PC-9 (cell line): ENCODE data around the gene RNF144A. TPM values are rescaled to one million over a fixed set of nuclear protein-coding genes. Genes with fewer than 3 reads are reported as not detected.

Experiments
- BruUV-seq: library from RNA; stranded (reverse); fragments of 400-500 nt; replicated peaks from 2 replicates; lab custom pipeline; 2021; lab: Mats Ljungman, UMichigan
- CTCF ChIA-PET: fragments of 300-600 bp; sonication (Branson Sonifier 250); formaldehyde crosslinking; loops from one replicate; lab custom pipeline; 2022; ENCODE audit warnings: antibody characterized with exemption; lab: Charles Lee
- POLR2A ChIA-PET: fragments of 300-600 bp; sonication (Branson Sonifier 250); formaldehyde crosslinking; loops from one replicate; lab custom pipeline; 2022; ENCODE audit warnings: antibody characterized with exemption; ENCODE audit not compliant: unreplicated experiment; lab: Charles Lee
- DNase-seq, 2 experiments: peaks; one replicate each; pipeline versions ENCODE4 v3.0.0 to v3.0.0-alpha.2; 2015 to 2022; ENCODE audit warnings: mixed read lengths in 1 of 2
- H2AFZ ChIP-seq: fragments of 200-600 bp; sonication (generic); 2 replicates; pipeline ENCODE4 v1.8.1; 2017; ENCODE audit warnings: antibody characterized with exemption
- H3F3A ChIP-seq: fragments of 200-600 bp; sonication (generic); 2 replicates; pipeline ENCODE4 v1.8.1; 2017; ENCODE audit warnings: antibody characterized with exemption, mild to moderate bottlenecking, low read depth; ENCODE audit not compliant: insufficient read depth
- H3K27ac ChIP-seq: fragments of 200-600 bp; sonication (generic); 2 replicates; pipeline ENCODE4 v1.6.1; 2016; ENCODE audit warnings: mixed run types
- H3K27me3 ChIP-seq: fragments of 200-600 bp; sonication (generic); 2 replicates; pipeline ENCODE4 v1.6.1; 2016; ENCODE audit warnings: low read depth, mixed run types; ENCODE audit not compliant: insufficient read depth
- H3K36me3 ChIP-seq: fragments of 200-600 bp; sonication (generic); 2 replicates; pipeline ENCODE4 v1.6.1; 2016; ENCODE audit warnings: low read depth, mixed run types
- H3K4me1 ChIP-seq: fragments of 200-600 bp; sonication (generic); replicated peaks from 2 replicates; pipeline ENCODE4 v1.6.1; 2016; ENCODE audit warnings: mixed run types; ENCODE audit not compliant: insufficient read depth
- H3K4me2 ChIP-seq: fragments of 200-600 bp; sonication (generic); 2 replicates; pipeline ENCODE4 v1.6.1; 2017; ENCODE audit warnings: mixed run types
- H3K4me3 ChIP-seq: fragments of 200-600 bp; sonication (generic); 2 replicates; pipeline ENCODE4 v1.6.1; 2016; ENCODE audit warnings: mixed run types
- H3K79me2 ChIP-seq: fragments of 200-600 bp; sonication (generic); 2 replicates; pipeline ENCODE4 v1.6.1; 2017; ENCODE audit warnings: low read depth, mixed run types
- H3K9me2 ChIP-seq: fragments of 200-600 bp; sonication (generic); 2 replicates; pipeline ENCODE4 v1.8.1; 2017; ENCODE audit warnings: mild to moderate bottlenecking; ENCODE audit not compliant: insufficient read depth
- H3K9me3 ChIP-seq: fragments of 200-600 bp; sonication (generic); 2 replicates; pipeline ENCODE4 v1.8.1; 2016; ENCODE audit warnings: low read depth; ENCODE audit not compliant: insufficient read depth
- H4K20me1 ChIP-seq: fragments of 200-600 bp; sonication (generic); 2 replicates; pipeline ENCODE4 v1.8.1; 2017; ENCODE audit not compliant: insufficient read depth
- EZH2 ChIP-seq: fragments of 200-600 bp; sonication (generic); IDR thresholded peaks from 2 replicates; pipeline ENCODE4 v1.8.0; 2017; ENCODE audit warnings: antibody characterized with exemption, low read depth
- intact Hi-C: fragments of 100-400 bp; cut with micrococcal nuclease; formaldehyde crosslinking; loops from one replicate; pipeline ENCODE4 v1.10.0; 2022; ENCODE audit not compliant: unreplicated experiment
- total RNA-seq: library from RNA; stranded (reverse); gene quantifications from 2 replicates; pipeline ENCODE4 v1.2.3, GENCODE V29; 2021
- TF ChIP-seq, protein P1 (sequence below): fragments of 200-600 bp; sonication (generic); conservative IDR thresholded peaks from 2 replicates; pipeline ENCODE4 v1.6.1; 2017; ENCODE audit warnings: mixed run types, antibody characterized with exemption, mild to moderate bottlenecking, moderate library complexity

RNF144A gene
- total RNA-seq, 1 experiment from 2014 or later, result 0.94 TPM

DNA sequence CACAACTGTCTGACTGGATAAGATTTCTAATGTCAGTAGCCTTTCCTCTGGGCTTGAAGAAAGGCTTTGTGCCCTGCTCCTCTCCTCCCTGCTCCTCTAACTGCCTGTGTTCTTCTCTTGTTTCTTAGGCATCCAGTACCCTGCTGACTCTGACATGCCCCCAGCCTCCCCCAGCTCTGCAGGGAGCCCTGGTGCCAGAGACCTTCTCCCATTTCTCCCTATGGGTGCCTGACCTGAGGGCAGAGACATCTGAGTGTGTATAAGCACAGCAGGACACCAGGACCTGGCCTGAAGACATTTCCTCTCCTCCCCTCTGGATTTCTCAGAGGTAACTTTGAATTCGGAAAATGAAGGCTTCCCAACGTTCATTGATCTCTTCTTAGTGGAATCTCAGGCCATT lies 23.6 kb downstream of the RNF144A start:
- POLR2A ChIA-PET, result no interaction called here
- Histone ChIP-seq H3K4me3 (no peak overlapping the region), H3K4me2 (no peak overlapping the region), H3K27ac (no peak overlapping the region), H3K79me2 (no peaks in the 10 kb centered on the region), H3K4me1 (no peaks in the 10 kb centered on the region), H2AFZ (no peak overlapping the region), H3F3A (no peaks in the 10 kb centered on the region), H3K36me3 (no peaks in the 10 kb centered on the region), H4K20me1 (no peaks in the 10 kb centered on the region), H3K9me3 (no peaks in the 10 kb centered on the region), H3K27me3 (no peaks in the 10 kb centered on the region), H3K9me2 (no peaks in the 10 kb centered on the region)
- DNase-seq, result no peak
- TF ChIP-seq, protein P1, sequence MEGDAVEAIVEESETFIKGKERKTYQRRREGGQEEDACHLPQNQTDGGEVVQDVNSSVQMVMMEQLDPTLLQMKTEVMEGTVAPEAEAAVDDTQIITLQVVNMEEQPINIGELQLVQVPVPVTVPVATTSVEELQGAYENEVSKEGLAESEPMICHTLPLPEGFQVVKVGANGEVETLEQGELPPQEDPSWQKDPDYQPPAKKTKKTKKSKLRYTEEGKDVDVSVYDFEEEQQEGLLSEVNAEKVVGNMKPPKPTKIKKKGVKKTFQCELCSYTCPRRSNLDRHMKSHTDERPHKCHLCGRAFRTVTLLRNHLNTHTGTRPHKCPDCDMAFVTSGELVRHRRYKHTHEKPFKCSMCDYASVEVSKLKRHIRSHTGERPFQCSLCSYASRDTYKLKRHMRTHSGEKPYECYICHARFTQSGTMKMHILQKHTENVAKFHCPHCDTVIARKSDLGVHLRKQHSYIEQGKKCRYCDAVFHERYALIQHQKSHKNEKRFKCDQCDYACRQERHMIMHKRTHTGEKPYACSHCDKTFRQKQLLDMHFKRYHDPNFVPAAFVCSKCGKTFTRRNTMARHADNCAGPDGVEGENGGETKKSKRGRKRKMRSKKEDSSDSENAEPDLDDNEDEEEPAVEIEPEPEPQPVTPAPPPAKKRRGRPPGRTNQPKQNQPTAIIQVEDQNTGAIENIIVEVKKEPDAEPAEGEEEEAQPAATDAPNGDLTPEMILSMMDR, result no peak
- no peak for TF ChIP-seq EZH2
- intact Hi-C loops, result no loop called here
- CTCF ChIA-PET, result no interaction called here
- BruUV-seq, result no TSS peak

GRCh38 chr2:6941299-6942046 lies 24.3 kb downstream of the RNF144A start:
- Histone ChIP-seq H3K36me3 (no peaks in the 10 kb centered on the region), H3K4me1 (no peaks in the 10 kb centered on the region), H3K9me3 (no peaks in the 10 kb centered on the region), H3K27ac (no peak overlapping the region), H3F3A (no peaks in the 10 kb centered on the region), H4K20me1 (no peaks in the 10 kb centered on the region), H3K9me2 (no peaks in the 10 kb centered on the region), H3K79me2 (no peaks in the 10 kb centered on the region), H2AFZ (no peak overlapping the region), H3K4me3 (no peak overlapping the region), H3K27me3 (no peaks in the 10 kb centered on the region), H3K4me2 (no peak overlapping the region)
- TF ChIP-seq, protein P1, result no peak
- no peak for TF ChIP-seq EZH2
- intact Hi-C loops, result no loop called here
- BruUV-seq, result no TSS peak
- ChIA-PET CTCF (no interaction called here), POLR2A (no interaction called here)
- no peak for DNase-seq

GRCh38 chr2:6942848-6943247 lies 25.6 kb downstream of the RNF144A start:
- Histone ChIP-seq H2AFZ (no peak overlapping the region), H3K27ac (no peak overlapping the region), H4K20me1 (no peaks in the 10 kb centered on the region), H3F3A (no peaks in the 10 kb centered on the region), H3K27me3 (no peaks in the 10 kb centered on the region), H3K36me3 (no peaks in the 10 kb centered on the region), H3K4me2 (no peak overlapping the region), H3K4me3 (no peak overlapping the region), H3K9me3 (no peaks in the 10 kb centered on the region), H3K79me2 (no peaks in the 10 kb centered on the region), H3K9me2 (no peaks in the 10 kb centered on the region), H3K4me1 (no peaks in the 10 kb centered on the region)
- intact Hi-C loops, result no loop called here
- no TSS peak for BruUV-seq
- POLR2A ChIA-PET, result no interaction called here
- DNase-seq, result no peak
- CTCF ChIA-PET, result no interaction called here
- TF ChIP-seq, protein P1, result no peak
- no peak for TF ChIP-seq EZH2
